K562 (cell line): Measurements from ENCODE around the gene AURKB. TPM values are rescaled to one million over a fixed set of nuclear protein-coding genes. Genes with fewer than 3 reads are reported as not detected.

Experiments
- ATAC-seq: fragments of 200-7000 bp; cut with Tn5 transposase; 3 replicates; pipeline ENCODE4 v1.9.1; 2020; ENCODE audit warnings: moderate library complexity
- BruUV-seq: library from RNA; stranded (reverse); fragments of 400-500 nt; replicated peaks from 2 replicates; lab custom pipeline; 2021; lab: Mats Ljungman, UMichigan
- CTCF ChIA-PET: fragments of 300-600 bp; formaldehyde crosslinking; extraction: SDS; loops from one replicate; lab custom pipeline; 2021; ENCODE audit warnings: low intra/inter-chr PET ratio; lab: Yijun Ruan, JAX
- POLR2A ChIA-PET: fragments of 300-600, 350-650 bp; sonication (Branson Sonifier 250); formaldehyde crosslinking; extraction: SDS; loops from one replicate; lab custom pipeline; 2021; ENCODE audit warnings: antibody characterized with exemption, inconsistent platforms; lab: Yijun Ruan, JAX
- DNase-seq, 4 experiments: peaks; one replicate each; pipeline versions ENCODE4 v3.0.0 to v3.0.0-alpha.2; 2011 to 2018; ENCODE audit warnings: low spot score in 3 of 4, mixed read lengths in 3 of 4; ENCODE audit errors: extremely low read depth in 1 of 4
- FAIRE-seq: peaks from 2 replicates; lab custom pipeline; 2011; peaks lifted over from hg19 to GRCh38; lab: Jason Lieb, UNC
- H2AFZ ChIP-seq: 2 replicates; pipeline ENCODE4 v1.6.0; 2011; ENCODE audit warnings: low read depth, low read length, control low read depth, inconsistent platforms
- H3K27ac ChIP-seq: fragments of 200-600 bp; 3 replicates; pipeline ENCODE4 v1.8.0; 2011; ENCODE audit warnings: low read depth, mild to moderate bottlenecking, control low read depth, inconsistent platforms, low read length, moderate library complexity, mixed read lengths; ENCODE audit errors: extremely low read depth
- H3K27me3 ChIP-seq, 2 experiments: fragments of 300-600 bp in 1 of 2; 2 replicates in 1 of 2; 3 replicates in 1 of 2; pipeline versions ENCODE4 v1.6.0 to v1.8.0; 2011; ENCODE audit warnings: inconsistent platforms in 2 of 2, low read length in 2 of 2, mild to moderate bottlenecking in 1 of 2, mixed read lengths in 1 of 2, moderate library complexity in 1 of 2; ENCODE audit not compliant: control insufficient read depth in 2 of 2, insufficient read depth in 2 of 2
- H3K36me3 ChIP-seq: fragments of 300-600 bp; 3 replicates; pipeline ENCODE4 v1.8.0; 2011; ENCODE audit warnings: mild to moderate bottlenecking, low read length, inconsistent platforms; ENCODE audit not compliant: control insufficient read depth, insufficient read depth
- H3K4me1 ChIP-seq, 2 experiments: fragments of 200-600 bp in 1 of 2; replicated peaks in 1 of 2; 2 replicates in 1 of 2; 3 replicates in 1 of 2; pipeline versions ENCODE4 v1.5.1 to v1.8.0; 2011; ENCODE audit warnings: inconsistent platforms in 2 of 2, low read length in 2 of 2, mild to moderate bottlenecking in 1 of 2, mixed read lengths in 1 of 2, moderate library complexity in 1 of 2; ENCODE audit not compliant: control insufficient read depth in 2 of 2, insufficient read depth in 2 of 2
- H3K4me2 ChIP-seq: 2 replicates; pipeline ENCODE4 v1.6.1; 2011; ENCODE audit warnings: low read length, control low read depth, inconsistent platforms, mixed read lengths; ENCODE audit not compliant: insufficient read depth
- H3K4me3 ChIP-seq: fragments of 200-600 bp; sonication (generic), shearing (Covaris generic); 2 replicates; pipeline ENCODE4 v1.5.1; 2016; ENCODE audit warnings: control low read depth, inconsistent platforms
- H3K79me2 ChIP-seq: fragments of 200-600 bp; 3 replicates; pipeline ENCODE4 v1.8.0; 2011; ENCODE audit warnings: low read length, inconsistent platforms; ENCODE audit not compliant: control insufficient read depth, insufficient read depth
- H3K9ac ChIP-seq, 2 experiments: 2 replicates each; pipeline versions ENCODE4 v1.6.0 to v1.6.1; 2011; ENCODE audit warnings: low read depth in 2 of 2, low read length in 2 of 2, control low read depth in 1 of 2, inconsistent platforms in 1 of 2, mild to moderate bottlenecking in 1 of 2, mixed read lengths in 1 of 2; ENCODE audit not compliant: insufficient read depth in 1 of 2
- H3K9me1 ChIP-seq: one replicate; pipeline ENCODE4 v1.6.0; 2011; ENCODE audit warnings: inconsistent platforms, mild to moderate bottlenecking, low read length, moderate library complexity; ENCODE audit not compliant: control insufficient read depth, insufficient read depth
- H3K9me3 ChIP-seq: replicated peaks from 2 replicates; pipeline ENCODE4 v1.5.1; 2011; ENCODE audit warnings: low read depth, low read length, inconsistent platforms; ENCODE audit not compliant: control insufficient read depth, insufficient read depth
- H4K20me1 ChIP-seq: replicated peaks from 2 replicates; pipeline ENCODE4 v1.6.1; 2011; ENCODE audit warnings: low read length, inconsistent platforms, mixed read lengths; ENCODE audit not compliant: control insufficient read depth, insufficient read depth
- ARNT ChIP-seq, 2 experiments: fragments of 450-650 bp; IDR thresholded peaks; 2 replicates each; pipeline ENCODE4 v1.6.1; 2016; ENCODE audit warnings: mild to moderate bottlenecking in 1 of 2
- CEBPG ChIP-seq, 3 experiments: fragments of 200-800 bp in 1 of 3; sonication (Bioruptor generic) in 1 of 3; sonication (generic) in 1 of 3; formaldehyde crosslinking in 1 of 3; IDR thresholded peaks in 2 of 3; conservative IDR thresholded peaks in 1 of 3; 2 replicates each; pipeline versions ENCODE4 v1.6.1 to v1.8.0; 2016 to 2022; ENCODE audit warnings: missing compliant biosample characterization in 2 of 3, missing genetic modification characterization in 2 of 3, mild to moderate bottlenecking in 1 of 3, missing genetic modification reagents in 1 of 3
- NFATC3 ChIP-seq: fragments of 450-650 bp; IDR thresholded peaks from 2 replicates; pipeline ENCODE4 v1.6.1; 2017; ENCODE audit warnings: mild to moderate bottlenecking
- SOX6 ChIP-seq: fragments of 450-650 bp; IDR thresholded peaks from 2 replicates; pipeline ENCODE4 v1.6.1; 2014; ENCODE audit warnings: mild to moderate bottlenecking
- WGBS: fragments of 100-300 bp; shearing (Covaris generic); methylation state at CpG from one replicate; pipeline ENCODE4 v1.1.6; 2016; ENCODE audit warnings: low coverage, mixed read lengths; ENCODE audit not compliant: insufficient coverage; ENCODE audit errors: missing lambda C conversion rate; 5-methylcytosine and 5-hydroxymethylcytosine counted together
- in situ Hi-C: fragments of 300-500 bp; cut with MboI; formaldehyde crosslinking; loops from 4 replicates; pipeline ENCODE4 v1.15.0; 2018; ENCODE audit warnings: inconsistent platforms, mixed read lengths
- intact Hi-C: fragments of 100-400 bp; cut with micrococcal nuclease; formaldehyde crosslinking; loops from 2 replicates; pipeline ENCODE4 v1.14.2; 2022
- polyA plus RNA-seq, 8 experiments: library from polyadenylated mRNA; depleted of rRNA in 4 of 8; stranded (reverse) in 5 of 8; unstranded in 3 of 8; fragments of >200 nt; fragmentation: Nextera tagmentation in 2 of 8; fragmentation: Illumina TruSeq in 1 of 8; extraction: Ambion mirVana in 2 of 8; extraction: Trizol in 1 of 8; gene quantifications; 2 replicates each; pipeline versions ENCODE4 v1.2.1 to v1.2.3, GENCODE V29; 2011 to 2014; ENCODE audit warnings: inconsistent platforms in 1 of 8, missing spikeins in 1 of 8
- total RNA-seq, 7 experiments: library from RNA; depleted of rRNA in 6 of 7; stranded (reverse); fragments of >200 nt in 6 of 7; fragmentation: Illumina TruSeq in 2 of 7; extraction: Trizol in 2 of 7; gene quantifications; 2 replicates each; pipeline versions ENCODE4 v1.2.1 to v1.2.3, GENCODE V29; 2011 to 2021; ENCODE audit warnings: low replicate concordance in 1 of 7
- TF ChIP-seq, protein P1 (sequence below), 2 experiments: IDR thresholded peaks in 1 of 2; conservative IDR thresholded peaks in 1 of 2; 2 replicates each; pipeline ENCODE4 v1.6.1; 2016; ENCODE audit warnings: low read depth in 2 of 2, mild to moderate bottlenecking in 1 of 2, missing compliant biosample characterization in 1 of 2, missing genetic modification characterization in 1 of 2, moderate library complexity in 1 of 2
- TF ChIP-seq, protein P2 (sequence below), 2 experiments: fragments of 250-450 bp in 1 of 2; fragments of 450-650 bp in 1 of 2; sonication (Bioruptor Pico) in 1 of 2; IDR thresholded peaks; 2 replicates each; pipeline versions ENCODE4 v1.6.1 to v1.8.0; 2016 to 2021; ENCODE audit warnings: mild to moderate bottlenecking in 2 of 2, moderate library complexity in 2 of 2, missing compliant biosample characterization in 1 of 2, missing genetic modification characterization in 1 of 2

Gene AURKB
- total and polyA plus RNA-seq, 9 of the 15 experiments (the other 6 are each of a cell fraction or from before 2014, with no cell fraction given), result 27.2 to 114 (median 74.8) TPM

DNA sequence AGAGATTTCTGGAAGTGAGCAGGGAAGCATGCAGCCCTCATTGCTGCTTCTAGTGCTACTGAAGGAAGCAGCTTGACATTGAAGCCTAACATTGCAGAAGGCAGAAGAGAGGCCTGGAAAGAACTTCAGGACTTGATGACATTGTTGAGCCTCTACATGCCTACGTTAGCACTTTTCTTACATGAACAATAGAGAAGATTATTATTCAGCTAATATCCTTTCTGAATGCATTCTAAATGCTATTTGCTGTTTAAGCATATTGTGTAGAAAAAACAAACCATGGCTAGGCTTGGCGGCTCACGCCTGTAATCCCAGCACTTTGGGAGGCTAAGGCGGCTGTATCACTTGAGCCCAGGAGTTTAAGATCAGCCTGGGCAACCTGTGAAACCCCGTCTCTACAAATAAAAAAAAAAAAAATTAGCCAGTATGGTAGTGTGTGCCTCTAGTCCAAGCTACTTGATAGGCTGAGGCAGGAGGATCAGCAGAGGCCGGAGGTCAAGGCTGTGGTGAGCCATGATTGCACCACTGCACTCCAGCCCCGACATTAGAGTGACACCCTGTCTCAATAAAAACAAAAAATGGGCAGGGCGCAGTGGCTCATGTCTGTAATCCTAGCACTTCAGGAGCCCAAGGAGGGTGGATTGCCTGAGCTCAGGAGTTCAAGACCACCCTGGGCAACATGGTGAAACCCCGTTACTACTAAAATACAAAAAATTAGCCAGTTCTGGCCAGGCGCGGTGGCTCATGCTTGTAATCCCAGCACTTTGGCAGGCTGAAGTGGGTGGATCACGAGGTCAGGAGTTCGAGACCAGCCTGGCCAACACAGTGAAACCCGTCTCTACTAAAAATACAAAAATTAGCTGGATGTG, 2.2 kb upstream of the AURKB start:
- Histone ChIP-seq H2AFZ (0 out of 2 replicates have a peak overlapping the region, but pooled peaks have one; percentile 23), H3K4me3 (no peak overlapping the region), H3K9me1 (no peaks in the 10 kb centered on the region), H3K9me3 (no peaks in the 10 kb centered on the region), H3K4me2 (no peak overlapping the region), H3K27me3 (no peaks in the 10 kb centered on the region), H3K4me1 (peaks cover 17 to 19% of the 10 kb centered on the region in 2 experiments; a peak in 4 of 5 replicates), H3K36me3 (peaks cover 11% of the 10 kb centered on the region), H4K20me1 (no peaks in the 10 kb centered on the region), H3K79me2 (peaks cover 24% of the 10 kb centered on the region), H3K27ac (no peak overlapping the region), H3K9ac (no peak overlapping the region; a peak in 1 of 4 replicates)
- ChIA-PET CTCF (no interaction called here), POLR2A (interaction anchor here (0.8 to 6.6 kb wide), 7 partner anchors 9 to 163 kb away, joined by 3 to 89 read pairs (median 3); no protein-coding TSS in a partner anchor)
- WGBS, result 13% methylated on average over 12 of the region's 14 CpGs
- in situ Hi-C loops, result no loop called here
- FAIRE-seq (no peak), ATAC-seq (peak; percentile 67), DNase-seq (peak in 2 of 4 experiments; percentile 18 to 74)
- intact Hi-C loops, result no loop called here
- BruUV-seq, result no TSS peak
- TF ChIP-seq, protein P1, sequence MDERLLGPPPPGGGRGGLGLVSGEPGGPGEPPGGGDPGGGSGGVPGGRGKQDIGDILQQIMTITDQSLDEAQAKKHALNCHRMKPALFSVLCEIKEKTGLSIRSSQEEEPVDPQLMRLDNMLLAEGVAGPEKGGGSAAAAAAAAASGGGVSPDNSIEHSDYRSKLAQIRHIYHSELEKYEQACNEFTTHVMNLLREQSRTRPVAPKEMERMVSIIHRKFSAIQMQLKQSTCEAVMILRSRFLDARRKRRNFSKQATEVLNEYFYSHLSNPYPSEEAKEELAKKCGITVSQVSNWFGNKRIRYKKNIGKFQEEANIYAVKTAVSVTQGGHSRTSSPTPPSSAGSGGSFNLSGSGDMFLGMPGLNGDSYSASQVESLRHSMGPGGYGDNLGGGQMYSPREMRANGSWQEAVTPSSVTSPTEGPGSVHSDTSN (CRISPR knock-in tag; IDR thresholded peaks at IDR 0.05; ENCODE audit: low read depth), result no peak
- TF ChIP-seq, protein P1 (tag; conservative IDR thresholded peaks at IDR 0.05; ENCODE audit: low read depth), result peak; percentile 44; the same call in 1 of the 2 replicates
- TF ChIP-seq NFATC3 (no peak), CEBPG (CRISPR knock-in tag; IDR thresholded peaks at IDR 0.05) (peak; percentile 80), CEBPG (tag; conservative IDR thresholded peaks at IDR 0.05 in 1 of 2, IDR thresholded peaks at IDR 0.05 in 1 of 2) (peak; percentile 27 to 62; a peak in 1 of 4 replicates), SOX6 (no peak), ARNT (IDR thresholded peaks at IDR 0.05) (no peak)
- TF ChIP-seq, protein P2, sequence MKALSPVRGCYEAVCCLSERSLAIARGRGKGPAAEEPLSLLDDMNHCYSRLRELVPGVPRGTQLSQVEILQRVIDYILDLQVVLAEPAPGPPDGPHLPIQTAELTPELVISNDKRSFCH (CRISPR knock-in tag; IDR thresholded peaks at IDR 0.05), result no peak
- TF ChIP-seq, protein P2 (tag; IDR thresholded peaks at IDR 0.05), result peak; percentile 47; the same call in 1 of the 2 replicates
